Prostate gland (tissue), 2 donors: ENCODE measurements around the gene CABP4. TPM values are rescaled to one million over a fixed set of nuclear protein-coding genes. Genes with fewer than 3 reads are reported as not detected.
A peak's percentile ranks its signal among the peaks of the same experiment; 100 is the strongest.

Experiments
- DNase-seq: peaks from one replicate; pipeline ENCODE4 v3.0.0-alpha.2; 2019; ENCODE audit warnings: low spot score
- H3K27ac ChIP-seq, 2 donors: fragments of 200-600 bp; sonication (generic); 2 replicates each; pipeline ENCODE4 v1.5.1; 2017 to 2019
- H3K27me3 ChIP-seq: fragments of 200-600 bp; sonication (generic); replicated peaks from 2 replicates; pipeline ENCODE4 v1.5.1; 2019; ENCODE audit not compliant: insufficient read depth
- H3K36me3 ChIP-seq, 2 donors: fragments of 200-600 bp; sonication (generic); 1 replicate in 1 of 2; 2 replicates in 1 of 2; pipeline versions ENCODE4 v1.5.1 to v1.8.1; 2017 to 2019
- H3K4me1 ChIP-seq: fragments of 200-600 bp; sonication (generic); replicated peaks from 2 replicates; pipeline ENCODE4 v1.5.1; 2019
- H3K4me3 ChIP-seq, 2 donors: fragments of 200-600 bp; sonication (generic); 2 replicates each; pipeline ENCODE4 v1.5.1; 2017 to 2019
- H3K9me3 ChIP-seq: fragments of 200-600 bp; sonication (generic); 2 replicates; pipeline ENCODE4 v1.5.1; 2017
- POLR2A ChIP-seq: fragments of 450-650 bp; IDR thresholded peaks from one replicate; pipeline ENCODE4 v1.6.1; 2016; ENCODE audit warnings: antibody characterized with exemption, mild to moderate bottlenecking
- POLR2AphosphoS5 ChIP-seq: sonication (generic); formaldehyde crosslinking; IDR thresholded peaks from one replicate; pipeline ENCODE4 v1.6.1; 2017; ENCODE audit warnings: antibody characterized with exemption
- WGBS: methylation state at CpG from one replicate; pipeline ENCODE4 v1.1.5; 2018; 5-methylcytosine and 5-hydroxymethylcytosine counted together
- intact Hi-C: fragments of 100-400 bp; cut with DNase I; formaldehyde crosslinking; loops from one replicate; pipeline ENCODE4 v1.14.2; 2022
- microRNA-seq: library from miRNA; unstranded; fragments of <30 nt; microRNA quantifications from one replicate; pipeline ENCODE4, GENCODE V29; 2016
- small RNA-seq, 2 donors: library from RNA; depleted of rRNA; stranded (forward); fragments of <200 nt; gene quantifications; one replicate each; pipeline ENCODE3, GENCODE V24; 2016
- total RNA-seq, 2 donors: library from RNA; depleted of rRNA; stranded (reverse); fragments of >200 nt; gene quantifications; one replicate each; pipeline ENCODE4 v1.1.0, GENCODE V29; 2016
- TF ChIP-seq, protein P1 (sequence below), 4 experiments: fragments of 200-600 bp in 2 of 4; fragments of 450-650 bp in 2 of 4; sonication (generic) in 2 of 4; IDR thresholded peaks; 1 replicate in 3 of 4; 2 replicates in 1 of 4; pipeline ENCODE4 v1.5.1; 2016 to 2019; ENCODE audit warnings: antibody characterized with exemption in 4 of 4, mild to moderate bottlenecking in 2 of 4, moderate library complexity in 2 of 4

The CABP4 gene
- total RNA-seq, 2 donors from 2014 or later = 4.3 to 6.1 TPM

- under 1% methylated on average over 45 of the region's 57 CpGs for WGBS
- peak within 1 kb of the TSS; percentile 71 to 74 for H3K4me3 ChIP-seq
- H3K9me3 ChIP-seq = no peaks in the 10 kb centered on the region
- peak; percentile 99 for DNase-seq
- intact Hi-C loops = loop anchor here (5.0 to 10.0 kb wide), 2 partner anchors 106 to 153 kb away; partner anchors contain the start of genes POLD4, PPP1CA and TBC1D10C
- TF ChIP-seq, protein P1, sequence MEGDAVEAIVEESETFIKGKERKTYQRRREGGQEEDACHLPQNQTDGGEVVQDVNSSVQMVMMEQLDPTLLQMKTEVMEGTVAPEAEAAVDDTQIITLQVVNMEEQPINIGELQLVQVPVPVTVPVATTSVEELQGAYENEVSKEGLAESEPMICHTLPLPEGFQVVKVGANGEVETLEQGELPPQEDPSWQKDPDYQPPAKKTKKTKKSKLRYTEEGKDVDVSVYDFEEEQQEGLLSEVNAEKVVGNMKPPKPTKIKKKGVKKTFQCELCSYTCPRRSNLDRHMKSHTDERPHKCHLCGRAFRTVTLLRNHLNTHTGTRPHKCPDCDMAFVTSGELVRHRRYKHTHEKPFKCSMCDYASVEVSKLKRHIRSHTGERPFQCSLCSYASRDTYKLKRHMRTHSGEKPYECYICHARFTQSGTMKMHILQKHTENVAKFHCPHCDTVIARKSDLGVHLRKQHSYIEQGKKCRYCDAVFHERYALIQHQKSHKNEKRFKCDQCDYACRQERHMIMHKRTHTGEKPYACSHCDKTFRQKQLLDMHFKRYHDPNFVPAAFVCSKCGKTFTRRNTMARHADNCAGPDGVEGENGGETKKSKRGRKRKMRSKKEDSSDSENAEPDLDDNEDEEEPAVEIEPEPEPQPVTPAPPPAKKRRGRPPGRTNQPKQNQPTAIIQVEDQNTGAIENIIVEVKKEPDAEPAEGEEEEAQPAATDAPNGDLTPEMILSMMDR (IDR thresholded peaks at IDR 0.05) = peak in 1 of 4 experiments; percentile 8
- TF ChIP-seq POLR2AphosphoS5 (peak; percentile 87), POLR2A (peak; percentile 93)
- peak within 1 kb of the TSS; percentile 97 to 98 for H3K27ac ChIP-seq
- no peaks in the 10 kb centered on the region for H3K36me3 ChIP-seq
- peaks cover 9% of the 10 kb centered on the region for H3K4me1 ChIP-seq
- H3K27me3 ChIP-seq = no peaks in the 10 kb centered on the region
These were observed 52.8 kb downstream of the CABP4 start, which contains the start of gene CDK2AP2 for GRCh38 chr11:67507864-67508485. Gene CDK2AP2 (minus strand): TSS chr11:67508162. CDS start chr11:67508082, 80 bp downstream.

- H3K9me3 ChIP-seq = no peaks in the 10 kb centered on the region
- H3K27me3 ChIP-seq = no peaks in the 10 kb centered on the region
- peaks cover 9% of the 10 kb centered on the region for H3K4me1 ChIP-seq
- TF ChIP-seq POLR2AphosphoS5 = peak; percentile 74
- TF ChIP-seq POLR2A = peak; percentile 9
- TF ChIP-seq, protein P1 (IDR thresholded peaks at IDR 0.05) = peak in 1 of 4 experiments; percentile 24
- peak overlapping the region; percentile 97 to 98 for H3K27ac ChIP-seq
- peak overlapping the region; percentile 71 to 74 for H3K4me3 ChIP-seq
- H3K36me3 ChIP-seq = no peaks in the 10 kb centered on the region
- 1% methylated on average over 48 of the region's 57 CpGs for WGBS
- intact Hi-C loops = loop anchor here (5.0 to 10.0 kb wide), 2 partner anchors 106 to 154 kb away; partner anchors contain the start of genes POLD4, PPP1CA and TBC1D10C
- DNase-seq = peak; percentile 94
These were observed 53.5 kb downstream of the CABP4 start for GRCh38 chr11:67508486-67509121.

DNA sequence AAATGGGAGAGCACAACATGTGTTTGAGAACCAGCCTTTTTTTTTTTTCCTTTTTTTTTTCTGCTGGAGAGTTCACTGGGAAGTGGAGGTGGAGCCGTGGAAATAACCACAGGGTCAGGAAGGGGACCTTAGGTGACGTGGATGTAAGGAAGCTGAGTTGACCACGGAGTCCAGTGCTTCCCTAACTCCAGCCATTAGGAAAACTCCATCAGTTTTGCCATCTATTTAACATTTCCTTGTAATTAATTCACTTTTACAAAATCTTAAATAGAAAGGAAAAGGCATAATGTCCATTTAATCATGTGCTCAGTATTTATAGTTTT is 54.8 kb downstream of the CABP4 start:
- Histone ChIP-seq H3K27ac (no peak overlapping the region), H3K27me3 (no peaks in the 10 kb centered on the region), H3K9me3 (no peaks in the 10 kb centered on the region), H3K4me3 (no peak overlapping the region), H3K36me3 (no peaks in the 10 kb centered on the region), H3K4me1 (peaks cover 9% of the 10 kb centered on the region)
- DNase-seq = no peak
- TF ChIP-seq, protein P1 (IDR thresholded peaks at IDR 0.05) = no peak
- TF ChIP-seq POLR2A (no peak), POLR2AphosphoS5 (no peak)
- 60% methylated on average over 3 of the region's 3 CpGs for WGBS
- intact Hi-C loops = no loop called here

Small RNA genes within 50 kb of the gene (microRNA-seq; reads per million reads assigned to microRNA genes)
- gene MIR6752 = not detected

Small RNA genes within 50 kb of the gene (small RNA-seq; reads per million reads assigned to genes)
- gene MIR6752 = 0 reads per million in 2 donors

Other genes with a start within 250 kb of the CABP4 start
- gene GRK2, start 188.9 kb upstream of the CABP4 start, total RNA-seq = 100 to 1,000 TPM; 102 to 111 TPM
- 10 to 100 TPM; 35.9 to 75.3 TPM for gene ANKRD13D, start 166.1 kb upstream of the CABP4 start, total RNA-seq
- gene SSH3, start 151.8 kb upstream of the CABP4 start, total RNA-seq = 100 to 1,000 TPM in 1 of 2 donors, 10 to 100 TPM in 1; 70.9 to 101 TPM
- gene POLD4, start 101.8 kb upstream of the CABP4 start, total RNA-seq = 100 to 1,000 TPM in 1 of 2 donors, 10 to 100 TPM in 1; 95.1 to 145 TPM
- 1 to 10 TPM; 2.5 to 2.6 TPM for gene CLCF1, start 81.8 kb upstream of the CABP4 start, total RNA-seq
- gene RAD9A, start 63.4 kb upstream of the CABP4 start, total RNA-seq = 10 to 100 TPM; 30.2 to 49.4 TPM
- gene PPP1CA, start 53.5 kb upstream of the CABP4 start, total RNA-seq = 100 to 1,000 TPM; 168 to 215 TPM
- gene TBC1D10C, start 51.3 kb upstream of the CABP4 start, total RNA-seq = 1 to 10 TPM; 3.7 to 6.5 TPM
- gene CARNS1, start 39.7 kb upstream of the CABP4 start, total RNA-seq = 1 to 10 TPM in 1 of 2 donors, under 1 TPM in 1; 0.91 to 1.0 TPM
- gene RPS6KB2, start 26.9 kb upstream of the CABP4 start, total RNA-seq = 10 to 100 TPM; 54.5 to 72.9 TPM
- gene PTPRCAP, start 17.7 kb upstream of the CABP4 start, total RNA-seq = 1 to 10 TPM; 2.9 to 5.9 TPM
- gene CORO1B, start 11.9 kb upstream of the CABP4 start, total RNA-seq = 100 to 1,000 TPM; 106 to 184 TPM
- gene GPR152, start 2.6 kb upstream of the CABP4 start, total RNA-seq = not detected
- gene TMEM134, start 13.9 kb downstream of the CABP4 start, total RNA-seq = 100 to 1,000 TPM; 106 to 402 TPM
- gene AIP, start 27.7 kb downstream of the CABP4 start, total RNA-seq = 10 to 100 TPM; 63.7 to 93.7 TPM
- 10 to 100 TPM; 19.3 to 26.9 TPM for gene PITPNM1, start 50.0 kb downstream of the CABP4 start, total RNA-seq
- gene CDK2AP2, start 52.8 kb downstream of the CABP4 start, total RNA-seq = 10 to 100 TPM; 57.1 to 91.9 TPM
- gene CABP2, start 68.1 kb downstream of the CABP4 start, total RNA-seq = not detected
- gene GSTP1, start 128.5 kb downstream of the CABP4 start, total RNA-seq = 100 to 1,000 TPM; 540 to 577 TPM
- 100 to 1,000 TPM; 190 to 260 TPM for gene NDUFV1, start 151.6 kb downstream of the CABP4 start, total RNA-seq
- gene NUDT8, start 174.6 kb downstream of the CABP4 start, total RNA-seq = 10 to 100 TPM in 1 of 2 donors, 1 to 10 TPM in 1; 7.2 to 29.2 TPM
- gene TBX10, start 184.4 kb downstream of the CABP4 start, total RNA-seq = not detected
- 1 to 10 TPM in 1 of 2 donors, not detected in 1; 1.7 TPM for gene ACY3, start 195.4 kb downstream of the CABP4 start, total RNA-seq
- 1 to 10 TPM; 1.8 to 4.4 TPM for gene ALDH3B2, start 219.3 kb downstream of the CABP4 start, total RNA-seq